KBM-7 (cell line): ENCODE data around the gene GRIK5.
A peak's percentile ranks its signal among the peaks of the same experiment; 100 is the strongest.
"Not testable (repeated sequence)": the region's sequence is repeated elsewhere in the genome, so short reads cannot be mapped to it uniquely, and the experiment has no call there.

Experiments used
- DNase-seq: peaks from one replicate; pipeline ENCODE4 v3.0.0-alpha.2; 2015
- in situ Hi-C: fragments of 300-500 bp; cut with MboI; formaldehyde crosslinking; loops from 2 replicates; pipeline ENCODE4 v1.14.3; 2020; ENCODE audit warnings: low sequenced_read_pairs, low pct_unique_long_range_greater_than_20kb, mixed read lengths

Gene GRIK5

GRCh38 chr19:42030645-42031440 lies 39.2 kb downstream of the GRIK5 start:
- no peak for DNase-seq
- in situ Hi-C loops = no loop called here

- in situ Hi-C loops = no loop called here
Measured at GRCh38 chr19:42028304-42029216, 41.4 kb downstream of the GRIK5 start.

GRCh38 chr19:42024622-42025111 lies 45.3 kb downstream of the GRIK5 start:
- DNase-seq = no peak

More at GRCh38 chr19:42028304-42029216, 41.4 kb downstream of the GRIK5 start:
- DNase-seq = peak; percentile 62

GRCh38 chr19:42023943-42024260 lies 46.1 kb downstream of the GRIK5 start:
- no peak for DNase-seq
- in situ Hi-C loops = no loop called here

More at GRCh38 chr19:42024622-42025111, 45.3 kb downstream of the GRIK5 start:
- in situ Hi-C loops = no loop called here

GRCh38 chr19:42023121-42023942 lies 46.7 kb downstream of the GRIK5 start:
- DNase-seq = peak; percentile 49
- in situ Hi-C loops = no loop called here

- in situ Hi-C loops = no loop called here
- no peak for DNase-seq
Measured at GRCh38 chr19:42022616-42023015, 47.4 kb downstream of the GRIK5 start.

- no peak for DNase-seq
- in situ Hi-C loops = no loop called here
Measured at GRCh38 chr19:42021185-42021584, 48.8 kb downstream of the GRIK5 start.

GRCh38 chr19:42018503-42019193 lies 51.4 kb downstream of the GRIK5 start:
- DNase-seq = no peak
- in situ Hi-C loops = no loop called here

GRCh38 chr19:42017040-42017439 lies 53.0 kb downstream of the GRIK5 start:
- in situ Hi-C loops = no loop called here
- no peak for DNase-seq

GRCh38 chr19:42012747-42013146 lies 57.3 kb downstream of the GRIK5 start:
- DNase-seq, in situ Hi-C loops: not testable (repeated sequence)

- in situ Hi-C loops = no loop called here
- DNase-seq = no peak
Measured at GRCh38 chr19:42010245-42011126, 59.5 kb downstream of the GRIK5 start.

GRCh38 chr19:42006569-42006968 lies 63.4 kb downstream of the GRIK5 start:
- in situ Hi-C loops = no loop called here

GRCh38 chr19:42005504-42005903 lies 64.5 kb downstream of the GRIK5 start:
- in situ Hi-C loops = no loop called here
- DNase-seq = no peak

More at GRCh38 chr19:42006569-42006968, 63.4 kb downstream of the GRIK5 start:
- no peak for DNase-seq

- DNase-seq = no peak
- in situ Hi-C loops = no loop called here
Measured at GRCh38 chr19:42003506-42004294, 66.3 kb downstream of the GRIK5 start.

- DNase-seq = no peak
- in situ Hi-C loops = no loop called here
Measured at GRCh38 chr19:41999878-42000208, 70.2 kb downstream of the GRIK5 start.

- DNase-seq = no peak
- in situ Hi-C loops = no loop called here
Measured at GRCh38 chr19:41999071-41999877, 70.7 kb downstream of the GRIK5 start.
